ENCODE data around the gene SP3. TPM values are rescaled to one million over a fixed set of nuclear protein-coding genes. Genes with fewer than 3 reads are reported as not detected.

Gene SP3
- total RNA-seq, 1 experiment from 2014 or later: 67.7 TPM

GRCh38 chr2:173956454-173956853, 8.7 kb downstream of the SP3 start:
- in situ Hi-C loops (cut with HindIII; ENCODE audit: low pct_unique_long_range_greater_than_20kb, low sequenced_read_pairs): no loop called here
- no peak for DNase-seq (ENCODE audit: low read depth)

- DNase-seq (ENCODE audit: low read depth): no peak
- in situ Hi-C loops (cut with HindIII; ENCODE audit: low pct_unique_long_range_greater_than_20kb, low sequenced_read_pairs): no loop called here
Observed at GRCh38 chr2:173955867-173956266, 9.3 kb downstream of the SP3 start.

- DNase-seq (ENCODE audit: low read depth): no peak
- in situ Hi-C loops (cut with HindIII; ENCODE audit: low pct_unique_long_range_greater_than_20kb, low sequenced_read_pairs): no loop called here
Observed at GRCh38 chr2:173955004-173955403, 10.2 kb downstream of the SP3 start.

GRCh38 chr2:173953047-173953424, 12.1 kb downstream of the SP3 start:
- in situ Hi-C loops (cut with HindIII; ENCODE audit: low pct_unique_long_range_greater_than_20kb, low sequenced_read_pairs): no loop called here
- DNase-seq (ENCODE audit: low read depth): no peak

GRCh38 chr2:173952267-173953046, 12.7 kb downstream of the SP3 start:
- no peak for DNase-seq (ENCODE audit: low read depth)
- in situ Hi-C loops (cut with HindIII; ENCODE audit: low pct_unique_long_range_greater_than_20kb, low sequenced_read_pairs): no loop called here

GRCh38 chr2:173948842-173949241, 16.3 kb downstream of the SP3 start:
- no peak for DNase-seq (ENCODE audit: low read depth)
- in situ Hi-C loops (cut with HindIII; ENCODE audit: low pct_unique_long_range_greater_than_20kb, low sequenced_read_pairs): no loop called here

GRCh38 chr2:173948198-173948597, 17.0 kb downstream of the SP3 start:
- in situ Hi-C loops (cut with HindIII; ENCODE audit: low pct_unique_long_range_greater_than_20kb, low sequenced_read_pairs): no loop called here
- DNase-seq (ENCODE audit: low read depth): no peak

GRCh38 chr2:173947131-173947530, 18.0 kb downstream of the SP3 start:
- no peak for DNase-seq (ENCODE audit: low read depth)
- in situ Hi-C loops (cut with HindIII; ENCODE audit: low pct_unique_long_range_greater_than_20kb, low sequenced_read_pairs): no loop called here

- no peak for DNase-seq (ENCODE audit: low read depth)
- in situ Hi-C loops (cut with HindIII; ENCODE audit: low pct_unique_long_range_greater_than_20kb, low sequenced_read_pairs): no loop called here
Observed at GRCh38 chr2:173943738-173944137, 21.4 kb downstream of the SP3 start.

- in situ Hi-C loops (cut with HindIII; ENCODE audit: low pct_unique_long_range_greater_than_20kb, low sequenced_read_pairs): no loop called here
- DNase-seq (ENCODE audit: low read depth): no peak
Observed at GRCh38 chr2:173942861-173943523, 22.2 kb downstream of the SP3 start.

GRCh38 chr2:173941567-173941966, 23.6 kb downstream of the SP3 start:
- DNase-seq (ENCODE audit: low read depth): no peak
- in situ Hi-C loops (cut with HindIII; ENCODE audit: low pct_unique_long_range_greater_than_20kb, low sequenced_read_pairs): no loop called here

- in situ Hi-C loops (cut with HindIII; ENCODE audit: low pct_unique_long_range_greater_than_20kb, low sequenced_read_pairs): no loop called here
- DNase-seq (ENCODE audit: low read depth): peak; percentile 23
Observed at GRCh38 chr2:173940208-173941020, 24.8 kb downstream of the SP3 start.

GRCh38 chr2:173938700-173939384, 26.3 kb downstream of the SP3 start:
- in situ Hi-C loops (cut with HindIII; ENCODE audit: low pct_unique_long_range_greater_than_20kb, low sequenced_read_pairs): no loop called here
- DNase-seq (ENCODE audit: low read depth): no peak

- DNase-seq (ENCODE audit: low read depth): no peak
- in situ Hi-C loops (cut with HindIII; ENCODE audit: low pct_unique_long_range_greater_than_20kb, low sequenced_read_pairs): no loop called here
Observed at GRCh38 chr2:173935305-173935704, 29.9 kb downstream of the SP3 start.

- in situ Hi-C loops (cut with HindIII; ENCODE audit: low pct_unique_long_range_greater_than_20kb, low sequenced_read_pairs): no loop called here
- DNase-seq (ENCODE audit: low read depth): no peak
Observed at GRCh38 chr2:173934895-173935294, 30.3 kb downstream of the SP3 start.

GRCh38 chr2:173931751-173932150, 33.4 kb downstream of the SP3 start:
- no peak for DNase-seq (ENCODE audit: low read depth)
- in situ Hi-C loops (cut with HindIII; ENCODE audit: low pct_unique_long_range_greater_than_20kb, low sequenced_read_pairs): no loop called here

- DNase-seq (ENCODE audit: low read depth): no peak
- in situ Hi-C loops (cut with HindIII; ENCODE audit: low pct_unique_long_range_greater_than_20kb, low sequenced_read_pairs): no loop called here
Observed at GRCh38 chr2:173929441-173929840, 35.7 kb downstream of the SP3 start.

GRCh38 chr2:173926875-173927274, 38.3 kb downstream of the SP3 start:
- no peak for DNase-seq (ENCODE audit: low read depth)
- in situ Hi-C loops (cut with HindIII; ENCODE audit: low pct_unique_long_range_greater_than_20kb, low sequenced_read_pairs): no loop called here

GRCh38 chr2:173924285-173924684, 40.9 kb downstream of the SP3 start:
- no peak for DNase-seq (ENCODE audit: low read depth)
- in situ Hi-C loops (cut with HindIII; ENCODE audit: low pct_unique_long_range_greater_than_20kb, low sequenced_read_pairs): no loop called here

Measured in Caki2 (cell line).